Measurements from ENCODE around the gene PCDH17.
A peak's percentile ranks its signal among the peaks of the same experiment; 100 is the strongest.

PCDH17 gene, protein sequence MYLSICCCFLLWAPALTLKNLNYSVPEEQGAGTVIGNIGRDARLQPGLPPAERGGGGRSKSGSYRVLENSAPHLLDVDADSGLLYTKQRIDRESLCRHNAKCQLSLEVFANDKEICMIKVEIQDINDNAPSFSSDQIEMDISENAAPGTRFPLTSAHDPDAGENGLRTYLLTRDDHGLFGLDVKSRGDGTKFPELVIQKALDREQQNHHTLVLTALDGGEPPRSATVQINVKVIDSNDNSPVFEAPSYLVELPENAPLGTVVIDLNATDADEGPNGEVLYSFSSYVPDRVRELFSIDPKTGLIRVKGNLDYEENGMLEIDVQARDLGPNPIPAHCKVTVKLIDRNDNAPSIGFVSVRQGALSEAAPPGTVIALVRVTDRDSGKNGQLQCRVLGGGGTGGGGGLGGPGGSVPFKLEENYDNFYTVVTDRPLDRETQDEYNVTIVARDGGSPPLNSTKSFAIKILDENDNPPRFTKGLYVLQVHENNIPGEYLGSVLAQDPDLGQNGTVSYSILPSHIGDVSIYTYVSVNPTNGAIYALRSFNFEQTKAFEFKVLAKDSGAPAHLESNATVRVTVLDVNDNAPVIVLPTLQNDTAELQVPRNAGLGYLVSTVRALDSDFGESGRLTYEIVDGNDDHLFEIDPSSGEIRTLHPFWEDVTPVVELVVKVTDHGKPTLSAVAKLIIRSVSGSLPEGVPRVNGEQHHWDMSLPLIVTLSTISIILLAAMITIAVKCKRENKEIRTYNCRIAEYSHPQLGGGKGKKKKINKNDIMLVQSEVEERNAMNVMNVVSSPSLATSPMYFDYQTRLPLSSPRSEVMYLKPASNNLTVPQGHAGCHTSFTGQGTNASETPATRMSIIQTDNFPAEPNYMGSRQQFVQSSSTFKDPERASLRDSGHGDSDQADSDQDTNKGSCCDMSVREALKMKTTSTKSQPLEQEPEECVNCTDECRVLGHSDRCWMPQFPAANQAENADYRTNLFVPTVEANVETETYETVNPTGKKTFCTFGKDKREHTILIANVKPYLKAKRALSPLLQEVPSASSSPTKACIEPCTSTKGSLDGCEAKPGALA (N-terminal part only)

GRCh38 chr13:57631596-57632275 lies at the start of gene PCDH17:
PCDH17 (plus strand) TSS chr13:57631744; CDS start chr13:57632547, 803 bp downstream.
- no peak within 1 kb of the TSS for H3K9ac ChIP-seq (ENCODE audit: low read length)

DNA sequence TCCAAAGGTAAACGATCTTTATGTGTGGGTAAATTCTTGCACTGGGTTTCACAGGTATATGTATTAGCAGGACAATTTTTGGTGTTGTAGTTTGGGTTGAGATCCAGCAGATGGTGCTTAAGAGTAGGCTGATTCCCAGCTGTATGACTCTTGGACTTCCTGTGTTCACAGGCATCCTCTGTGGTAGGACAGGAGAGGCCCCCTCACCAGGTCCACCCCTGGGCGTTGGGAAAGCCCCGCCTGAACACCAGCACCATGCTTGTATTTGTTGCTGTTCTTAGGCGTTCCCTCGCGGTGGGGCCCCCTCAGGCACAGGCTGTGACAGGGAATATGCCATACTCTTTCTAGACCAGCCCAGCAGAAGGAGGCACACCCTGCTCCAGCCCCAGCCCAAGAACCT lies 49.5 kb upstream of the PCDH17 start:
- H3K4me1 ChIP-seq (ENCODE audit: control insufficient read depth, insufficient read depth, low read length), result no peaks in the 10 kb centered on the region
- no peaks in the 10 kb centered on the region for H3K9me3 ChIP-seq (ENCODE audit: control insufficient read depth, insufficient read depth, low read depth, low read length)
- H3K4me3 ChIP-seq (ENCODE audit: low read depth, low read length), result no peak overlapping the region
- H3K27ac ChIP-seq (ENCODE audit: low read depth, low read length), result no peak overlapping the region
- no peaks in the 10 kb centered on the region for H3K36me3 ChIP-seq (ENCODE audit: control insufficient read depth, insufficient read depth, low read length)
- H3K27me3 ChIP-seq (ENCODE audit: control insufficient read depth, insufficient read depth, low read length), result no peaks in the 10 kb centered on the region
- H3K9ac ChIP-seq (ENCODE audit: low read length), result no peak overlapping the region

More at GRCh38 chr13:57631596-57632275, at the start of gene PCDH17:
- H3K4me1 ChIP-seq (ENCODE audit: control insufficient read depth, insufficient read depth, low read length), result peaks cover 14% of the 10 kb centered on the region; the same call in 1 of the 2 replicates
- H3K9me3 ChIP-seq (ENCODE audit: control insufficient read depth, insufficient read depth, low read depth, low read length), result no peaks in the 10 kb centered on the region
- no peaks in the 10 kb centered on the region for H3K36me3 ChIP-seq (ENCODE audit: control insufficient read depth, insufficient read depth, low read length)
- H3K27me3 ChIP-seq (ENCODE audit: control insufficient read depth, insufficient read depth, low read length), result peaks cover 90% of the 10 kb centered on the region
- H3K27ac ChIP-seq (ENCODE audit: low read depth, low read length), result no peak within 1 kb of the TSS
- peak within 1 kb of the TSS; percentile 79 for H3K4me3 ChIP-seq (ENCODE audit: low read depth, low read length)

- no peaks in the 10 kb centered on the region for H3K9me3 ChIP-seq (ENCODE audit: control insufficient read depth, insufficient read depth, low read depth, low read length)
- H3K27ac ChIP-seq (ENCODE audit: low read depth, low read length), result no peak overlapping the region
- no peaks in the 10 kb centered on the region for H3K27me3 ChIP-seq (ENCODE audit: control insufficient read depth, insufficient read depth, low read length)
- H3K4me1 ChIP-seq (ENCODE audit: control insufficient read depth, insufficient read depth, low read length), result no peaks in the 10 kb centered on the region
- H3K9ac ChIP-seq (ENCODE audit: low read length), result no peak overlapping the region
- H3K36me3 ChIP-seq (ENCODE audit: control insufficient read depth, insufficient read depth, low read length), result no peaks in the 10 kb centered on the region
- no peak overlapping the region for H3K4me3 ChIP-seq (ENCODE audit: low read depth, low read length)
Measured at GRCh38 chr13:57583529-57583928, 48.0 kb upstream of the PCDH17 start.

DNA sequence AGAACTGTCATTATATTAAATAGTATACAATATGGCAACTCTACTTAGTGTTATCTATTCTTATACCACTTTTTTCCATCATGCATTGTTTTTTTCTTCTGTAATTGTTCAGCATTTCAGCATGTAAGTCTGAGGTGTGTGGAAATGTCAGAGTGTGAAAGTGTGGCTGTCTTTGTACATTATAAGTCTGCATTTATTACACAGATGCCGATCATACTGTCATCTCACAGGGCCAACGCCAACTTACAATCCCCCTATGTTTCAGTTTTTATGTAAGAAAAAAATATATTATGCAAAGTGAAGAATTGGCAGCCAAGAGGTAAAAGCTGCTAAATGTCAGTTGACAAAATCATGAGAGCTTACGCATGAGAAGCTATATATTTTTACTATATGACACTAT lies 42.9 kb upstream of the PCDH17 start:
- Histone ChIP-seq H3K4me3 (ENCODE audit: low read depth, low read length) (no peak overlapping the region), H3K27me3 (ENCODE audit: control insufficient read depth, insufficient read depth, low read length) (no peaks in the 10 kb centered on the region), H3K9ac (ENCODE audit: low read length) (no peak overlapping the region), H3K4me1 (ENCODE audit: control insufficient read depth, insufficient read depth, low read length) (no peaks in the 10 kb centered on the region), H3K9me3 (ENCODE audit: control insufficient read depth, insufficient read depth, low read depth, low read length) (no peaks in the 10 kb centered on the region), H3K36me3 (ENCODE audit: control insufficient read depth, insufficient read depth, low read length) (no peaks in the 10 kb centered on the region), H3K27ac (ENCODE audit: low read depth, low read length) (no peak overlapping the region)

DNA sequence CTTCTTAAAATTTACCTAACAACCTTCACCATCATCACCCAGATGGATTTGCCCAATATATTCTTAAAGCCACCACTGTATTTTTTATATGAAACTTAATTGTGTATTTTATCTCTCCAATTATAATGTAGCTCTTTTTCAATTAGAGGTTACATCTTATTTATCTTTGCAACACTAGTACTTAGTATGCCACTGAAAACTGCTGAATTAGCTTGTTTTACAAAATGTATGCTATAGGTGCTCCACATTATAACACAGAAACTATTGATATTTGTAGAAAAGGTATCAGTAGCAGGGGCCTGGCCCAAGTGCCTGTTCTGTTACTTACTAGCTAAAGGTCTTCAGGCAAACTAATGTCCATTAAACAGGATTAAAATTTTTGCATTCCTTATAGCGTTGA lies 35.8 kb upstream of the PCDH17 start:
- H3K27me3 ChIP-seq (ENCODE audit: control insufficient read depth, insufficient read depth, low read length), result no peaks in the 10 kb centered on the region
- no peak overlapping the region for H3K4me3 ChIP-seq (ENCODE audit: low read depth, low read length)
- no peaks in the 10 kb centered on the region for H3K4me1 ChIP-seq (ENCODE audit: control insufficient read depth, insufficient read depth, low read length)
- H3K9me3 ChIP-seq (ENCODE audit: control insufficient read depth, insufficient read depth, low read depth, low read length), result no peaks in the 10 kb centered on the region
- H3K36me3 ChIP-seq (ENCODE audit: control insufficient read depth, insufficient read depth, low read length), result no peaks in the 10 kb centered on the region
- no peak overlapping the region for H3K9ac ChIP-seq (ENCODE audit: low read length)
- no peak overlapping the region for H3K27ac ChIP-seq (ENCODE audit: low read depth, low read length)

- Histone ChIP-seq H3K4me3 (ENCODE audit: low read depth, low read length) (no peak overlapping the region), H3K4me1 (ENCODE audit: control insufficient read depth, insufficient read depth, low read length) (peaks cover 25% of the 10 kb centered on the region), H3K36me3 (ENCODE audit: control insufficient read depth, insufficient read depth, low read length) (no peaks in the 10 kb centered on the region), H3K9ac (ENCODE audit: low read length) (no peak overlapping the region), H3K27me3 (ENCODE audit: control insufficient read depth, insufficient read depth, low read length) (no peaks in the 10 kb centered on the region), H3K9me3 (ENCODE audit: control insufficient read depth, insufficient read depth, low read depth, low read length) (no peaks in the 10 kb centered on the region), H3K27ac (ENCODE audit: low read depth, low read length) (no peak overlapping the region)
Measured at GRCh38 chr13:57601536-57601935, 30.0 kb upstream of the PCDH17 start.

GRCh38 chr13:57604442-57604841 lies 27.1 kb upstream of the PCDH17 start:
- H3K9me3 ChIP-seq (ENCODE audit: control insufficient read depth, insufficient read depth, low read depth, low read length), result no peaks in the 10 kb centered on the region
- peaks cover 25% of the 10 kb centered on the region for H3K4me1 ChIP-seq (ENCODE audit: control insufficient read depth, insufficient read depth, low read length)
- H3K4me3 ChIP-seq (ENCODE audit: low read depth, low read length), result no peak overlapping the region
- H3K9ac ChIP-seq (ENCODE audit: low read length), result no peak overlapping the region
- H3K27me3 ChIP-seq (ENCODE audit: control insufficient read depth, insufficient read depth, low read length), result no peaks in the 10 kb centered on the region
- H3K27ac ChIP-seq (ENCODE audit: low read depth, low read length), result no peak overlapping the region
- H3K36me3 ChIP-seq (ENCODE audit: control insufficient read depth, insufficient read depth, low read length), result no peaks in the 10 kb centered on the region

- H3K9me3 ChIP-seq (ENCODE audit: control insufficient read depth, insufficient read depth, low read depth, low read length), result no peaks in the 10 kb centered on the region
- H3K9ac ChIP-seq (ENCODE audit: low read length), result no peak overlapping the region
- H3K27ac ChIP-seq (ENCODE audit: low read depth, low read length), result no peak overlapping the region
- no peaks in the 10 kb centered on the region for H3K27me3 ChIP-seq (ENCODE audit: control insufficient read depth, insufficient read depth, low read length)
- H3K4me1 ChIP-seq (ENCODE audit: control insufficient read depth, insufficient read depth, low read length), result no peaks in the 10 kb centered on the region; the same call in 1 of the 2 replicates
- H3K4me3 ChIP-seq (ENCODE audit: low read depth, low read length), result no peak overlapping the region
- no peaks in the 10 kb centered on the region for H3K36me3 ChIP-seq (ENCODE audit: control insufficient read depth, insufficient read depth, low read length)
Measured at GRCh38 chr13:57611969-57612368, 19.6 kb upstream of the PCDH17 start.

DNA sequence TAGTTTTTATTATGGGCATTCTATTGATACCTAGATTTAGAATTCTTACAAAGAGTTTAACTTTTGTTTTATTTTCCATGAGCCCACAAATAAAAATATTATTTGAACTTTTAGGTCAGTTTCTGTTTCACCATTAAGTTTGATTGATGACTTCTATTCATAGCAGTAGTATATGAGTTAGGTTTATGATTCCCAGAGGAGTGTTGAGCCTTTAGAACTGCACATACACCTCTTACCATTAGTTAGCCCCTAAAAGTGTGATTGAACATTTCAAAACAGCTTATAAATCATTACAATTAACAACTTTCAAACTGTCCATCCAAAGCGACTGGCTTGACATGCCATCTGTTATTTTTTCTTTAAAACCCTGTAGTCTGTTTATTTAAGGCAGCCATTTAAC lies 19.0 kb upstream of the PCDH17 start:
- Histone ChIP-seq H3K27ac (ENCODE audit: low read depth, low read length) (no peak overlapping the region), H3K4me1 (ENCODE audit: control insufficient read depth, insufficient read depth, low read length) (no peaks in the 10 kb centered on the region; the same call in 1 of the 2 replicates), H3K27me3 (ENCODE audit: control insufficient read depth, insufficient read depth, low read length) (no peaks in the 10 kb centered on the region), H3K36me3 (ENCODE audit: control insufficient read depth, insufficient read depth, low read length) (no peaks in the 10 kb centered on the region), H3K4me3 (ENCODE audit: low read depth, low read length) (no peak overlapping the region), H3K9me3 (ENCODE audit: control insufficient read depth, insufficient read depth, low read depth, low read length) (no peaks in the 10 kb centered on the region), H3K9ac (ENCODE audit: low read length) (no peak overlapping the region)

GRCh38 chr13:57624565-57625435 lies 6.7 kb upstream of the PCDH17 start:
- H3K27me3 ChIP-seq (ENCODE audit: control insufficient read depth, insufficient read depth, low read length), result peaks cover 22% of the 10 kb centered on the region
- H3K4me1 ChIP-seq (ENCODE audit: control insufficient read depth, insufficient read depth, low read length), result peaks cover 3% of the 10 kb centered on the region
- no peak overlapping the region for H3K27ac ChIP-seq (ENCODE audit: low read depth, low read length)
- H3K4me3 ChIP-seq (ENCODE audit: low read depth, low read length), result peak overlapping the region; percentile 28
- H3K9me3 ChIP-seq (ENCODE audit: control insufficient read depth, insufficient read depth, low read depth, low read length), result no peaks in the 10 kb centered on the region
- H3K9ac ChIP-seq (ENCODE audit: low read length), result no peak overlapping the region
- no peaks in the 10 kb centered on the region for H3K36me3 ChIP-seq (ENCODE audit: control insufficient read depth, insufficient read depth, low read length)
